ENCODE results near the gene IQCM.

IQCM gene

DNA sequence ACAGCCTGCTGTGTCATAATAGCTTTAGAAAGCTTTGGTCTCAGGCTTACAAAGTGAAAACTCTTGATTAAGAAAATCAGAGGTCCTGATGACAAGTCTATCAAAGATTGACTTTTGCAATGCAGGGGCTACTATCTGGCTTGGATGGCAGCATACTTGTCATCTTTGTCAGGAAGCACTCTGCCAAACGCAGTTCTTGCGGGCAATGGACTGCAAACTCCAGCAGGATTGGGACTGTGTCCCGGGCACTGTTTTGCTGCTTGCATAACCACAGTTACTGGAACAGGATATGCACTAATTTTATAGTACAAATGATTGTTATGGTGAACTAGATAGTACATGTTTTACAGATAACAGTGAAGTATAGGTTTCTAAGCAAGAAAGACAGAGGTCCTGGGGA is 185.6 kb downstream of the IQCM start:
- TF ChIP-seq CTCF (conservative IDR thresholded peaks at IDR 0.05; ENCODE audit: low read length) = no peak
- no peak for TF ChIP-seq EZH2phosphoT487 (IDR thresholded peaks at IDR 0.05; ENCODE audit: borderline replicate concordance)
- Histone ChIP-seq H3K9me3 (ENCODE audit: insufficient read depth, low read depth, low read length) (no peaks in the 10 kb centered on the region), H4K20me1 (ENCODE audit: insufficient read depth, low read length, poor library complexity, severe bottlenecking) (no peaks in the 10 kb centered on the region), H3K9me2 (replicated peaks; ENCODE audit: low read depth, low read length) (no peaks in the 10 kb centered on the region), H2AFZ (ENCODE audit: low read length) (no peak overlapping the region), H3K4me2 (ENCODE audit: low read depth, low read length, poor library complexity, severe bottlenecking) (no peak overlapping the region), H3K4me1 (ENCODE audit: insufficient read depth, low read length, poor library complexity, severe bottlenecking) (no peaks in the 10 kb centered on the region), H3K79me2 (ENCODE audit: insufficient read depth, low read length) (no peaks in the 10 kb centered on the region), H3K4me3 (ENCODE audit: low read length, poor library complexity, severe bottlenecking) (no peak overlapping the region), H3K27me3 (ENCODE audit: insufficient read depth, low read length, poor library complexity, severe bottlenecking) (no peaks in the 10 kb centered on the region), H3K36me3 (ENCODE audit: insufficient read depth, low read length) (no peaks in the 10 kb centered on the region), H3F3A (ENCODE audit: low read depth) (no peaks in the 10 kb centered on the region), H3K9ac (ENCODE audit: low read depth, low read length, poor library complexity, severe bottlenecking) (no peak overlapping the region)

GRCh38 chr4:149605601-149606378 is 209.9 kb downstream of the IQCM start:
- Histone ChIP-seq H3K36me3 (ENCODE audit: insufficient read depth, low read length) (no peaks in the 10 kb centered on the region), H3F3A (ENCODE audit: low read depth) (no peaks in the 10 kb centered on the region), H3K4me1 (ENCODE audit: insufficient read depth, low read length, poor library complexity, severe bottlenecking) (no peaks in the 10 kb centered on the region), H3K9ac (ENCODE audit: low read depth, low read length, poor library complexity, severe bottlenecking) (no peak overlapping the region), H3K9me3 (ENCODE audit: insufficient read depth, low read depth, low read length) (no peaks in the 10 kb centered on the region), H4K20me1 (ENCODE audit: insufficient read depth, low read length, poor library complexity, severe bottlenecking) (no peaks in the 10 kb centered on the region), H3K79me2 (ENCODE audit: insufficient read depth, low read length) (no peaks in the 10 kb centered on the region), H3K27me3 (ENCODE audit: insufficient read depth, low read length, poor library complexity, severe bottlenecking) (no peaks in the 10 kb centered on the region), H3K4me2 (ENCODE audit: low read depth, low read length, poor library complexity, severe bottlenecking) (no peak overlapping the region), H3K4me3 (ENCODE audit: low read length, poor library complexity, severe bottlenecking) (no peak overlapping the region), H2AFZ (ENCODE audit: low read length) (no peak overlapping the region), H3K9me2 (replicated peaks; ENCODE audit: low read depth, low read length) (no peaks in the 10 kb centered on the region)
- TF ChIP-seq EZH2phosphoT487 (IDR thresholded peaks at IDR 0.05; ENCODE audit: borderline replicate concordance) (no peak), CTCF (conservative IDR thresholded peaks at IDR 0.05; ENCODE audit: low read length) (no peak)

- Histone ChIP-seq H3K27me3 (ENCODE audit: insufficient read depth, low read length, poor library complexity, severe bottlenecking) (no peaks in the 10 kb centered on the region), H3K36me3 (ENCODE audit: insufficient read depth, low read length) (no peaks in the 10 kb centered on the region), H3K9me3 (ENCODE audit: insufficient read depth, low read depth, low read length) (no peaks in the 10 kb centered on the region), H3K9ac (ENCODE audit: low read depth, low read length, poor library complexity, severe bottlenecking) (no peak overlapping the region), H3K4me3 (ENCODE audit: low read length, poor library complexity, severe bottlenecking) (no peak overlapping the region), H3F3A (ENCODE audit: low read depth) (no peaks in the 10 kb centered on the region), H3K9me2 (replicated peaks; ENCODE audit: low read depth, low read length) (no peaks in the 10 kb centered on the region), H3K4me2 (ENCODE audit: low read depth, low read length, poor library complexity, severe bottlenecking) (no peak overlapping the region), H4K20me1 (ENCODE audit: insufficient read depth, low read length, poor library complexity, severe bottlenecking) (no peaks in the 10 kb centered on the region), H2AFZ (ENCODE audit: low read length) (no peak overlapping the region), H3K79me2 (ENCODE audit: insufficient read depth, low read length) (no peaks in the 10 kb centered on the region), H3K4me1 (ENCODE audit: insufficient read depth, low read length, poor library complexity, severe bottlenecking) (no peaks in the 10 kb centered on the region)
- TF ChIP-seq CTCF (conservative IDR thresholded peaks at IDR 0.05; ENCODE audit: low read length) = no peak
Observed at GRCh38 chr4:149604827-149605226, 210.8 kb downstream of the IQCM start.

Data from Loucy (cell line).